SIG-M5 treated with dmso at 0.1 percent for 504 hours (cell line): ENCODE results near the gene G0S2.
"Not testable (repeated sequence)": the region's sequence is repeated elsewhere in the genome, so short reads cannot be mapped to it uniquely, and the experiment has no call there.

Experiments used
- DNase-seq: peaks from one replicate; lab custom pipeline; 2025; ENCODE audit not compliant: unreplicated experiment; lab: John Stamatoyannopoulos, UW

G0S2 gene

DNA sequence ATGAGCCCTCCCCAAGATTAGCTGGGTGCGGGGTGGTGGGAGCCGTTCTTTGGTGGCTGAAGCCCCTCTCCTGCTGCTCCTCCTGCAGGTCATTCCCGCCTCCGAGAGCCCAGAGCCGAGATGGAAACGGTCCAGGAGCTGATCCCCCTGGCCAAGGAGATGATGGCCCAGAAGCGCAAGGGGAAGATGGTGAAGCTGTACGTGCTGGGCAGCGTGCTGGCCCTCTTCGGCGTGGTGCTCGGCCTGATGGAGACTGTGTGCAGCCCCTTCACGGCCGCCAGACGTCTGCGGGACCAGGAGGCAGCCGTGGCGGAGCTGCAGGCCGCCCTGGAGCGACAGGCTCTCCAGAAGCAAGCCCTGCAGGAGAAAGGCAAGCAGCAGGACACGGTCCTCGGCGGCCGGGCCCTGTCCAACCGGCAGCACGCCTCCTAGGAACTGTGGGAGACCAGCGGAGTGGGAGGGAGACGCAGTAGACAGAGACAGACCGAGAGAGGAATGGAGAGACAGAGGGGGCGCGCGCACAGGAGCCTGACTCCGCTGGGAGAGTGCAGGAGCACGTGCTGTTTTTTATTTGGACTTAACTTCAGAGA is 448 bp downstream of the G0S2 start:
- no peak for DNase-seq

DNA sequence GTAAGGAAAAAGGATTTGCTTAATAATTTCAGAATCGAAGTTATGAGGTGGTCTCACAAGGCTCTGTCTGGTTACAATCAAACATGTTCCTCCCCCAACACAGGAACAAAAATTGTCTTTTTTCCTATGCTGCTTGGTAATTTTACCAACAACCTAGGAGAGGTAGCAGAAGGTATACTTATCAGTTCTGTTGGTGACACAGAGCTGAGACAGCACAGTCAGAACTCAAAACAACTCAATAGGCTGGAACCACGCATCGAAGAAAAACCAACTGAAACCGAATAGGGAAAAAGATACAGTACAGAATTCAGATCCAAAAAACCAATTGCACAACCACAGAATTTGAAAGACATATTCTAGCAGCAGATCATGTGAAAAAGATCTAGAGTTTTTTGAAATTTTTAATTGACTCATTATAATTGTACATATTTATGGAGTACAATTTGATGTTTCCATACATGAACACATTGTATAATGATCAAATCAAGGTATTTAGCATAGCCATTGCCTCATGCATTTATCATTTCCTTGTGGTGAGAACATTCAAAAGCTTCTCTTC is 3.8 kb downstream of the G0S2 start:
- no peak for DNase-seq

GRCh38 chr1:209685821-209686220 is 10.6 kb downstream of the G0S2 start:
- DNase-seq: no peak

DNA sequence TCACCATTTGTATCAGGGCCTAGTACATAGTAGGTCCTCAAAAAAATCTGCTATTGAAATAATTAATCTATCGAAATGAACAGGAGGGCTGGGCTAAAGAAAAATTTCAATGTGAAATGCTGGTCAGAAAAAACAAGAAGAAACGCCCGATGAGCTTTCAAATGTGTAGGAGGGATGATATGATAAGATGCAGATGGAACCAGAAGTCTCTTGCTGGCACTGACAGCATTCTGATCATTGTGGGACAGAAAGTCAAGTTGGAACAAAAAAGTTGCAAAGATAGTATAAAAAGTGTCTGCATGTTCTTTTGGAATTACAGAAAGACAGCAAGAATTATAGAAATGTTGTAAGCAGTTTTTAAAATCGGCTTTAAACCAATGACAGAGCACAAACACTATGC is 11.1 kb downstream of the G0S2 start:
- no peak for DNase-seq

GRCh38 chr1:209688746-209689234 is 13.6 kb downstream of the G0S2 start:
- DNase-seq: no peak

GRCh38 chr1:209689477-209689876 is 14.3 kb downstream of the G0S2 start:
- no peak for DNase-seq

- no peak for DNase-seq
Measured at GRCh38 chr1:209691237-209691636, 16.0 kb downstream of the G0S2 start.

GRCh38 chr1:209692296-209692695 is 17.1 kb downstream of the G0S2 start:
- no peak for DNase-seq

DNA sequence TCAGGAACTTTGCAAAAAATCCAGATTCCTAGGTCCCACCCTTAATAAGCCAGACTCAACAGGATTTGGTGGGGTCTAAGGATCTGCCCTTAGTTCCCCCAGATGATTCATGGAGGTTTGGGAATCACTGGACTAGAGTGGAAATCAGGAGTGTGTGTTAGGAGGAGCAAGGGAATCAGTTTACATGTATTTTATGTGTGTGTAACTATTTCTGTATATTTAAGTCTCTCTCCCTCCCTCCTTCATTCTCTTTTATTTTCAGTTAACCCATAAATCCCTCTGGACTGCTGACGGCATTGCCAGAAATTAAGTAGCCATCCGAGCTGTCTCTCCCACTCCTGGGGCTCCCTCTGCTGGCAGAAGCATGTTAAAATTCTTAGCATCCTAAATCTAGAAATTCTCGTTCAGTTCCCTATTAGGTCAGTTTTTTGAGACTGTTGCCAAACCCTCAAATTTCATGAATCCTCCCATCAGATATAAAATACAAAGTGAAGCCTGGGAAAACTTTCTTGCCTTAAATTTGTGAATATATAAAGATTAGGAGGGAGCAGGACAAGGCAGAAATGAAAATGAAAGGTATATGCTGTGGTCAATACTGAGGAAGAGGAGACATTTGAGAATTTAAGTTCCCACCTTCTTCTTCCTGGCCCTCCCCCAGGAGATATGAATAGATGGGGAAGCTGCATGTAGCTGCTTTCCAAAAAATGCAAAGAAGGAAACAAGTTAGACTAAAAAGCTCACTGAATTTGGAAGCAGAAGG is 17.7 kb downstream of the G0S2 start:
- DNase-seq: peak; percentile 75

DNA sequence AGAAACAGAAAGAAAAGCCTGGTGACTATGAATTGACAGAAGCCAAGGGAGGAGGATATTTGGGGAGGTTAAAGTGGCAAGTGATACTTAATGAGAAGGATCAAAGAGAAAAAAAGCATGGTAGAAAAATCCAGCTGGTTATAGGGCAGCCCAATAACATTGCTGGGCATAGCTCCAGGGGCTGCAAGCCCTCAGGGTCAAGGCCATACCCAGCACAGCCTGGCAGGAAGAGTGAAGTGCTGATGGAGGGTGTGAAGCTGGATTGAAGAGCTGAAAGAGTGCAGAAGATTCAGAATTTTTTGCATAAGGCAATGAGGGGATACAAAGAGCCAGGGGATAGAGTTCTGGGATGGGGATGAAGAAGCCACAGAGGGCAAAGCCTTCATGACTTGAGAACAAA is 21.5 kb downstream of the G0S2 start:
- DNase-seq: no peak

- no peak for DNase-seq
Measured at GRCh38 chr1:209697126-209697525, 21.9 kb downstream of the G0S2 start.

GRCh38 chr1:209700686-209701085 is 25.5 kb downstream of the G0S2 start:
- not testable (repeated sequence) for DNase-seq

DNA sequence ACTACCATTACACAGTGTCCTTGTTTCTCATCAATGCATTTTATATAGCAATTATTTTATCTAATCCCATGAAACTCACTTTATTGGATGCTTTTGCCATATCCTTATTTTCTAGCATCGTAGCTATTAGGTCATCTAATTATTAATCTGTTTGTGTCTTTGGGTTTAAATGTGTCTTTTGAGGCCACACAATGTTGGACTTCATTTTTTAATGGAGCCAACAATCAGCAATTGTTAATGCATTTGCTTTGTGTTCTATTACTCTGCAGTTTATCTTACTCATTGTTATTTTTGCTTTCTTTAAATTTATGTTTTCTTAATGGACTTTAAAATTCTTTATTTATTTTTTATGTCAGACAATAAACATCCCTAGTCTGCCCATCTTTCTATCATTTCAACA is 27.6 kb downstream of the G0S2 start:
- DNase-seq: no peak

DNA sequence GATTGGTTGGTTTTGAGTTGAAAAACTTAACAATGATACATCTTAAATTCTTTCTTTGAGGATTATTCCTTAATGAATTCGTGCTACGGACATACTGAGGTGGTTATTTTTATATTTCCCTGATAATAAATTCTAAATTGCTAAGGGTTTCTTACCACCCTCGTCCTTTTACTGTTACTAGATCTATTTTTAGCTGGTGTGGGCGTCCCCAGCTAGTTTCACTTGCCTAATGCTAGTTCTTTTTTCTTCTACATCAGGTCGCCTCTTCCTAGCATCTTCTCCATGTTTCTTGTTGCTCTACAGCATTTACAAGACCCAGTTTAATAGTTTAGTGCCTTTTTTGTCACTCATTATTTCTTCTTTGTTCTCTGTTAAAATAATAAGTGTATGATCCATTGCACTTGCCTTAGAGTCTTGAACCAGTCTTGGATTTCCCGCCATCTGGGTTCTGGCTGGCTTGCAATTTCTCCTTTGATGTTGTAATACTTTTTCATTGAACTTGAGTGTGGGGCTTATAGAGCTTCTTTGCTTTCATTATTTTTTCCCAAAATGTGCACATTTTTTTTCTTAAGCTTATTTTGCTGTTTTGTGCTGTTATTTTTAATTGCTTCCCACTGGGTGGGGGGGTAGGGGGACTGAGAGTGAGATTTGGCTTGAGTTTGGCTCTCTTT is 28.8 kb downstream of the G0S2 start:
- DNase-seq: peak; percentile 71

DNA sequence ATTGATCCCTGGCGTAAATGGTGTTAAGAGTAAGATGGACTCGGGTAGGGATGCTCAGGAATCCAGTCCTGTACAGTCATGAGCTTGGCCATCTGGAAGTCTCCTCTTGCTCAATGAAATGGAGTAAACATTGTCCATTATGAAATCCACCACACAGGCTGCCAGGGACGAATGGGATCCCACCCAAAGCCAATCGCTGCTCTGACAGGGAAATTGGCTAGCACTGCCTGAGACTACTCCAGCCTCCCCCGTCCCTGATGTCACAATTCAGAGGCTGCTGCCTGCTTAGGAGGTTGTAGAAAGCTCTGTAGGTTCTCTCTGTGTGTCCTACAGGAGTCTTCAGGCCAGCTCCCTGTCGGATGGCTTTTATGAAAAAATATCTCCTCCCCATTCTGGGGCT is 29.4 kb downstream of the G0S2 start, which contains the start of gene HSD11B1:
Gene HSD11B1, plus strand, starts transcription at position 263 of the 400 bp plus-strand sequence. Its CDS starts 97 bp downstream, at position 360.
- peak; percentile 87 for DNase-seq

DNA sequence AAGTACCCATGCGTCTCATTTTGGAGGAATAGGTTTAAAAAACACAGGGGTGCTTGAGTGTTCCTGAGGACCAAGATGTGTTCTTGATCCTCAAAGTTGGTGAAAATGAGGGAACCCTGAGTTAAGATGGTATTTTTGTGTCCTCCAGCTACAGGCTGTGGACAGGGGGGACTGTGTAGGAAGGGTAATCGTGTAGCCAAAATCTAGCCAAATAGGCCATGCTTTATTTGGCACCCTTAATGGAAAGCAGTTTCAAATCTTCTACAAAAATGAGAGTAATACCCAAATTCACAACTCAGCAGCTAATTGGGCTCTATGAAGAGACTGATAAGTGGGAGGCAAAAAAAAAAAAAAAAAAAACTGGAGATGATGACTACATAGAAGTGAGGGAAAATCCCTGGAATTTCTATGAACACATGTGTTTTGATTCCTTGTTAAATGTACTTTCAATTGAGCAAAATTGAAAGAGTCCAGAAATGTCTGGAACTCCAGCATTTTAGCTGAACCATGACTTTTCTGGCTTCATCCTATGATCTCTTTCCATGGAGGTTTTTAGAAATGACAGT is 29.9 kb downstream of the G0S2 start:
- DNase-seq: no peak

DNA sequence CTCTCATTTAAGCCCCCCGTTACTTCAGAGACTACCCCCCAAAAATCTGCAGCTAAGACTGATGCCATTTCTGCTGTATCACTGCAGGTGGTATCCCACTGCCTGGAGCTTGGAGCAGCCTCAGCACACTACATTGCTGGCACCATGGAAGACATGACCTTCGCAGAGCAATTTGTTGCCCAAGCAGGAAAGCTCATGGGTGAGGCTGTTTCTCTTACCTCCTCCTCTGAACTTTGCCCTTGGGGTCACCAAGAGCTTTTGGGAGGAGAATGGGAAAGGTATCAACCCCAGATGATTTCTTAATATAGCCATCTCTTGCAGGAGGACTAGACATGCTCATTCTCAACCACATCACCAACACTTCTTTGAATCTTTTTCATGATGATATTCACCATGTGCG is 31.4 kb downstream of the G0S2 start:
- DNase-seq: no peak

DNA sequence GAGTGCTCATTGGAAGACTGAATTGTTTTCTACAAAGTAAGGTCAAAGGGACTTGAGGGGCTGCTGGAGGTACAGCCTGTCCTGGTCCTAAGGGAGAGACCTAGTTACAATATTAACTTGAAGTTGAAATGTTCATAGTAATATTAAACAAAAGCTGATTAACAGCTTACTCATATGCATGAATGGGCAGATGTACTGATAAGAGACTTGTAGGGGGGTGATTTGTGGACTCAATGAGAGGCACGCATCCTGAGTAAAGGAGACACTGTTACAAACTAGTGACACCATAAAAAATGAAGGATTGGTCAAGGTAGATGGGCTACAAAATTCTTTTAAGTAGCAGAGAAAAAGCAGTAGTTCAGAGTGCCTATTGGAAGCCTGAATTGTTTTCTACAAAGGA is 32.1 kb downstream of the G0S2 start:
- no peak for DNase-seq

DNA sequence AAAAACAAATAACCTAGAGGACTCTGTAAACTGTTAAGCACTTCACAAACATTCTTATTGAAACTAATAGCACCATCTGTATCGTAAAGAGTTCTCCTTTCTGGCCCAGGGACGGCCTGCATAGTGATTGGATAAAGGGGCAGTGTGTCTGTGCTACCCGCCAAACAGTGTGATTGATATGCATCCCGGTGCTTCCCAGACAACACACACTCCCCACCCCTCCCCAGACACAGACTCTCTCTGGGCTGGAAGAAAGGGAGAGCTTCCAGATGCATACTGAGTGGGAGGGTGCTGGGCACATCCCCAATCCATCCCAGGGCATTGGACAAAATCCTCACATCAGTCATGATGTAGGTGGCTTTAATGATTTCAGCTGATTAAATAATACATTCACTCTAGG is 33.1 kb downstream of the G0S2 start:
- DNase-seq: no peak

DNA sequence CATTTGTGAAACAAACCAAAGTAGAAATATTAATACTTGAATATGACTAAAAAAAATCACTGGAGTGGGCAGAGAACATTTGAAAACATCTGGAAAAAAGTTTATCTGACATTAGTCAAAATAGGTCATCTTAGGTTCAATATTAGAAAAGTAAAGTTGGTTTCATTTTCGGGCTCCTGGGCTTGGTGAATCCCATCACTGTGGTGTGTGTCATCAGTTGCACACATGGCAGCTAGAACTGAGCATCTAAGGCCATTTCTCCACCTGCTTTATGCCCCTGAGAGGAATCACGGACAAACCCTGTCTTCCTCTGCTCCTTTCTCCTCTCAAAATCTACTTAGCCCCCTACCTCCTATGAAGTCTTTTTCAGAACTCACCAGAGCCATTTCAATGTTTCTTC is 34.9 kb downstream of the G0S2 start:
- no peak for DNase-seq

- DNase-seq: no peak
Measured at GRCh38 chr1:209710847-209711246, 35.6 kb downstream of the G0S2 start.
